Transverse colon (tissue), 4 donors: ENCODE results near the gene TMEM270.

Experiments used
- CTCF ChIP-seq, 5 experiments: fragments of 200-600 bp in 3 of 5; fragments of 450-650 bp in 2 of 5; sonication (generic) in 3 of 5; IDR thresholded peaks; 1 replicate in 2 of 5; 2 replicates in 3 of 5; pipeline ENCODE4 v1.5.1; 2016 to 2017; ENCODE audit warnings: antibody characterized with exemption in 5 of 5, inconsistent platforms in 3 of 5, mild to moderate bottlenecking in 2 of 5, moderate library complexity in 1 of 5
- POLR2AphosphoS5 ChIP-seq, 3 donors: sonication (generic); formaldehyde crosslinking; IDR thresholded peaks; one replicate each; pipeline ENCODE4 v1.6.1; 2016; ENCODE audit warnings: antibody characterized with exemption in 3 of 3

- TF ChIP-seq CTCF (IDR thresholded peaks at IDR 0.05) (no peak), POLR2AphosphoS5 (IDR thresholded peaks at IDR 0.05) (no peak)
Observed at GRCh38 chr7:73872056-73872908, 11.3 kb downstream of the TMEM270 start.
